Right forelimb (tissue), 1 donor: ENCODE results near the gene COL23A1.
"Not testable (repeated sequence)": the region's sequence is repeated elsewhere in the genome, so short reads cannot be mapped to it uniquely, and the experiment has no call there.

Experiments
- DNase-seq: peaks from one replicate; pipeline ENCODE4 v3.0.0-alpha.2; 2018

COL23A1 gene

GRCh38 chr5:178202541-178202940 lies 387.7 kb downstream of the COL23A1 start:
- DNase-seq: no peak

- DNase-seq: no peak
These were observed 388.3 kb downstream of the COL23A1 start for GRCh38 chr5:178201927-178202235.

GRCh38 chr5:178201221-178201926 lies 388.8 kb downstream of the COL23A1 start:
- DNase-seq: no peak

- no peak for DNase-seq
These were observed 390.4 kb downstream of the COL23A1 start for GRCh38 chr5:178199581-178200434.

GRCh38 chr5:178198706-178199105 lies 391.5 kb downstream of the COL23A1 start:
- DNase-seq: no peak

GRCh38 chr5:178198151-178198550 lies 392.0 kb downstream of the COL23A1 start:
- DNase-seq: not testable (repeated sequence)

GRCh38 chr5:178196986-178197385 lies 393.2 kb downstream of the COL23A1 start:
- DNase-seq: no peak

- DNase-seq: no peak
These were observed 393.8 kb downstream of the COL23A1 start for GRCh38 chr5:178196281-178196812.

- no peak for DNase-seq
These were observed 396.2 kb downstream of the COL23A1 start for GRCh38 chr5:178194026-178194425.

- DNase-seq: no peak
These were observed 396.9 kb downstream of the COL23A1 start for GRCh38 chr5:178193251-178193809.

GRCh38 chr5:178192787-178193186 lies 397.4 kb downstream of the COL23A1 start:
- DNase-seq: no peak

GRCh38 chr5:178192244-178192643 lies 397.9 kb downstream of the COL23A1 start:
- no peak for DNase-seq

- DNase-seq: no peak
These were observed 398.5 kb downstream of the COL23A1 start for GRCh38 chr5:178191661-178192060.

GRCh38 chr5:178189433-178189832 lies 400.8 kb downstream of the COL23A1 start:
- no peak for DNase-seq
